VCaP (cell line): ENCODE data around the gene MRM3.
A peak's percentile ranks its signal among the peaks of the same experiment; 100 is the strongest.
"Not testable (repeated sequence)": the region's sequence is repeated elsewhere in the genome, so short reads cannot be mapped to it uniquely, and the experiment has no call there.

Experiments used
- H3K27ac ChIP-seq: fragments of 450-650 bp; 2 replicates; pipeline ENCODE4 v1.5.1; 2017
- CTCF ChIP-seq: fragments of 450-650 bp; conservative IDR thresholded peaks from 2 replicates; pipeline ENCODE4 v1.5.1; 2017; ENCODE audit warnings: mild to moderate bottlenecking, moderate library complexity

Gene MRM3

GRCh38 chr17:751269-752001 is 30.7 kb upstream of the MRM3 start:
- TF ChIP-seq CTCF, result no peak
- H3K27ac ChIP-seq, result peak overlapping the region; percentile 95

GRCh38 chr17:752002-752619 is 30.0 kb upstream of the MRM3 start, which contains the start of gene GEMIN4:
GEMIN4 (minus strand) TSS chr17:752264; CDS start chr17:752142, 122 bp downstream.
- peak; percentile 96 for TF ChIP-seq CTCF
- peak within 1 kb of the TSS; percentile 95 for H3K27ac ChIP-seq

- no peak for TF ChIP-seq CTCF
- H3K27ac ChIP-seq, result peak overlapping the region; percentile 95
Measured at GRCh38 chr17:752620-753219, 29.4 kb upstream of the MRM3 start.

- H3K27ac ChIP-seq, result no peak overlapping the region
- TF ChIP-seq CTCF, result no peak
Measured at GRCh38 chr17:753418-753817, 28.7 kb upstream of the MRM3 start.

- not testable (repeated sequence) for H3K27ac ChIP-seq
Measured at GRCh38 chr17:755319-755961, 26.7 kb upstream of the MRM3 start.

GRCh38 chr17:756010-756567 is 26.1 kb upstream of the MRM3 start:
- H3K27ac ChIP-seq, result not testable (repeated sequence)

- no peak for TF ChIP-seq CTCF
- H3K27ac ChIP-seq, result peak overlapping the region; percentile 82
Measured at GRCh38 chr17:759964-760363, 22.2 kb upstream of the MRM3 start.

GRCh38 chr17:760371-760770 is 21.8 kb upstream of the MRM3 start:
- H3K27ac ChIP-seq, result peak overlapping the region; percentile 82
- TF ChIP-seq CTCF, result no peak
